ENCODE data around the gene RNF181. TPM values are rescaled to one million over a fixed set of nuclear protein-coding genes. Genes with fewer than 3 reads are reported as not detected.

Gene RNF181
- total and polyA plus RNA-seq, 2 of the 13 experiments (the other 11 are each of a cell fraction or from before 2014, with no cell fraction given), result 224 to 578 TPM

DNA sequence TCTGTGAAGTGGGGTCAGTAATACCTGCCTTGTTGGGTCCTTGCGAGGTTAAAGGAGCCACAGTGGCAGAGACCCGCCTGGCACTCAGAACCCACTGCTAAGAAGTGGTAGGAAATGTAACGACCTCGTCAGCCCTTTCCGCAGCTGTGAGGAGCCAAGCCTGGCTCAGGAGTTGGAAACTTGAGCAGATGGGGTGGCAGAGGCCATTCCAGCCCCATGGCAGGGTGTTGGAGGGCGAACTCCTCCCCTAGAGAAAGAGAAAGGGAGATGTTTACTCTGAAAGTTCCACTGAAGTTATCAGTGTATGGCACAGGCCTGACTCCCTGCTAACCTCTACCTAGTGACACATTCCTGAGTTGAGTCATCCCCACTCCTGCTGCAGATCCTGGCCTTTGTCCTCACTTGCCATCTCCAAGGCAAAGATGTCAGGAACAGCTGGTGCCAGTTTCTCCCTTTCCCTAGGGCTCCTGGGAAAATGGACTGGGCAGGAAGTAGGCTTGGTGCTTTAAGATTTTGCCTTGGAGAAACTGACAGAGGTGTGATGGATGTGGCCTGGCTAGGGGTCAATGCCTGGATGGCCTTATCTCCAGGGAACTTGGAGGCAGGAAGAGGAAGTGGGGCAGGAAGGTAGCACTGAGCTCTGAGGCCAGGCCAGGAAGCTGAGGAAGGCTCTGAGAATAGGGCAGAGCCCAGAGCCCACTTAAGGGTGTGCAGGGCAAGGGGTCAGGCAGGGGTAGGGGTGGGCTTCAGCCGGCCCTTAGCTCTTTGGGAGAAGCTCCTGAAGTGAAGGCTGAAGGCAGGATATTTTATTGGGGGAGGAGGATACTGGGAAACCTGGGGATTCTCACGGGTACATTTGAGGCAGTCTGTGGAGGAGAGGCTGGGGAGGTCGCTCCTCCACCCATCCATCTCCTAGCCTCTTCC, 10.4 kb upstream of the RNF181 start (continued):
- TF ChIP-seq ZKSCAN1 (IDR thresholded peaks at IDR 0.05; ENCODE audit: low read length), result 0 out of 2 replicates have a peak, but pooled peaks have one; percentile 13
- TF ChIP-seq FOXO1 (CRISPR knock-in tag; IDR thresholded peaks at IDR 0.05), result peak; percentile 81
- TF ChIP-seq ZNF652 (CRISPR knock-in tag; IDR thresholded peaks at IDR 0.05; ENCODE audit: borderline replicate concordance, low read depth), result no peak; the same call in 1 of the 2 replicates
- TF ChIP-seq KLF11 (CRISPR knock-in tag; IDR thresholded peaks at IDR 0.05), result no peak
- peak; percentile 96 for TF ChIP-seq KAT7 (CRISPR knock-in tag; IDR thresholded peaks at IDR 0.05; ENCODE audit: borderline replicate concordance)
- TF ChIP-seq NCOA1 (CRISPR knock-in tag; IDR thresholded peaks at IDR 0.05), result peak; percentile 74; the same call in 1 of the 2 replicates
- TF ChIP-seq ZNF639 (CRISPR knock-in tag; conservative IDR thresholded peaks at IDR 0.05), result no peak
- TF ChIP-seq ETV5 (CRISPR knock-in tag; IDR thresholded peaks at IDR 0.05; ENCODE audit: borderline replicate concordance), result peak; percentile 81; the same call in 1 of the 2 replicates
- TF ChIP-seq SSRP1 (CRISPR knock-in tag; IDR thresholded peaks at IDR 0.05), result no peak; the same call in none of the 2 replicates
- TF ChIP-seq ZNF570 (CRISPR knock-in tag; IDR thresholded peaks at IDR 0.05; ENCODE audit: borderline replicate concordance), result no peak
- TF ChIP-seq ZNF335 (CRISPR knock-in tag; IDR thresholded peaks at IDR 0.05), result no peak; the same call in 1 of the 2 replicates
- TF ChIP-seq NAIF1 (CRISPR knock-in tag; IDR thresholded peaks at IDR 0.05; ENCODE audit: borderline replicate concordance), result no peak
- TF ChIP-seq POLR2AphosphoS5 (IDR thresholded peaks at IDR 0.05; ENCODE audit: low read depth, low read length), result no peak; the same call in none of the 2 replicates
- TF ChIP-seq FIP1L1 (IDR thresholded peaks at IDR 0.05; ENCODE audit: borderline replicate concordance, insufficient read depth, low read depth, low read length), result no peak; the same call in 1 of the 2 replicates
- no peak for TF ChIP-seq TEAD2 (CRISPR knock-in tag; IDR thresholded peaks at IDR 0.05)
- no peak; the same call in 1 of the 2 replicates for TF ChIP-seq BRD4 (CRISPR knock-in tag; IDR thresholded peaks at IDR 0.05)
- TF ChIP-seq U2AF2 (IDR thresholded peaks at IDR 0.05; ENCODE audit: low read depth, low read length), result no peak
- TF ChIP-seq JUND (CRISPR knock-in tag; IDR thresholded peaks at IDR 0.05), result peak; percentile 96
- 0 out of 2 replicates have a peak, but pooled peaks have one; percentile 56 for TF ChIP-seq BRCA1 (CRISPR knock-in tag; IDR thresholded peaks at IDR 0.05)
- TF ChIP-seq PAF1 (CRISPR knock-in tag; IDR thresholded peaks at IDR 0.05), result no peak
- no peak; the same call in 1 of the 2 replicates for TF ChIP-seq MBNL3 (CRISPR knock-in tag; conservative IDR thresholded peaks at IDR 0.05)
- no peak for TF ChIP-seq ZNF468 (CRISPR knock-in tag; IDR thresholded peaks at IDR 0.05)
- 0 out of 2 replicates have a peak, but pooled peaks have one; percentile 68 for TF ChIP-seq KDM6A (CRISPR knock-in tag; IDR thresholded peaks at IDR 0.05; ENCODE audit: low read depth)
- peak; percentile 78 for TF ChIP-seq NCOA2 (CRISPR knock-in tag; IDR thresholded peaks at IDR 0.05)
- TF ChIP-seq CC2D1A (CRISPR knock-in tag; IDR thresholded peaks at IDR 0.05), result peak; percentile 97
- TF ChIP-seq HMGXB4 (CRISPR knock-in tag; IDR thresholded peaks at IDR 0.05; ENCODE audit: borderline replicate concordance in 1 of 2, low read depth in 1 of 2), result peak in 1 of 2 experiments; percentile 57; a peak in 3 of 4 replicates
- TF ChIP-seq DR1 (CRISPR knock-in tag; IDR thresholded peaks at IDR 0.05), result no peak
